Keratinocyte (primary cell): Measurements from ENCODE around the gene AKR1A1. TPM values are rescaled to one million over a fixed set of nuclear protein-coding genes. Genes with fewer than 3 reads are reported as not detected.

Source experiments
- DNase-seq: peaks from one replicate; pipeline ENCODE4 v3.0.0-alpha.2; 2011; ENCODE audit warnings: low read depth, missing footprints, low spot score
- FAIRE-seq: peaks from 2 replicates; lab custom pipeline; 2011; peaks lifted over from hg19 to GRCh38; lab: Jason Lieb, UNC
- H2AFZ ChIP-seq: 2 replicates; pipeline ENCODE4 v1.6.0; 2012; ENCODE audit warnings: low read length, control low read depth, inconsistent platforms; ENCODE audit not compliant: control insufficient read depth
- H3K27ac ChIP-seq: 2 replicates; pipeline ENCODE4 v1.5.1; 2011; ENCODE audit warnings: low read length; ENCODE audit not compliant: control insufficient read depth, insufficient read depth
- H3K27me3 ChIP-seq: 3 replicates; pipeline ENCODE4 v1.6.0; 2011; ENCODE audit warnings: low read length; ENCODE audit not compliant: control insufficient read depth, insufficient read depth; ENCODE audit errors: extremely low read depth
- H3K36me3 ChIP-seq, 2 experiments: 2 replicates in 1 of 2; 3 replicates in 1 of 2; pipeline ENCODE4 v1.5.1; 2011; ENCODE audit warnings: low read length in 2 of 2, mild to moderate bottlenecking in 1 of 2; ENCODE audit not compliant: control insufficient read depth in 2 of 2, insufficient read depth in 2 of 2; ENCODE audit errors: extremely low read depth in 1 of 2
- H3K4me1 ChIP-seq: 3 replicates; pipeline ENCODE4 v1.5.1; 2011; ENCODE audit warnings: low read length; ENCODE audit not compliant: control insufficient read depth, insufficient read depth; ENCODE audit errors: extremely low read depth
- H3K4me2 ChIP-seq: 3 replicates; pipeline ENCODE4 v1.6.0; 2011; ENCODE audit warnings: low read depth, low read length; ENCODE audit not compliant: control insufficient read depth, insufficient read depth; ENCODE audit errors: extremely low read depth
- H3K4me3 ChIP-seq, 3 experiments: fragments of 200-600 bp in 1 of 3; sonication (generic) in 1 of 3; 2 replicates in 2 of 3; 3 replicates in 1 of 3; pipeline ENCODE4 v1.5.1; 2011 to 2016; ENCODE audit warnings: low read length in 3 of 3, mild to moderate bottlenecking in 3 of 3, control low read depth in 2 of 3, inconsistent platforms in 1 of 3, low read depth in 1 of 3, mixed read lengths in 1 of 3, mixed run types in 1 of 3, moderate library complexity in 1 of 3; ENCODE audit not compliant: control insufficient read depth in 2 of 3, insufficient read depth in 2 of 3; ENCODE audit errors: extremely low read depth in 1 of 3
- H3K79me2 ChIP-seq: 2 replicates; pipeline ENCODE4 v1.6.0; 2012; ENCODE audit warnings: low read length; ENCODE audit not compliant: control insufficient read depth, insufficient read depth
- H3K9ac ChIP-seq: 3 replicates; pipeline ENCODE4 v1.6.0; 2011; ENCODE audit warnings: low read length; ENCODE audit not compliant: control insufficient read depth, insufficient read depth; ENCODE audit errors: extremely low read depth
- H3K9me1 ChIP-seq: 3 replicates; pipeline ENCODE4 v1.6.0; 2011; ENCODE audit warnings: low read length; ENCODE audit not compliant: control insufficient read depth, insufficient read depth; ENCODE audit errors: extremely low read depth
- H3K9me3 ChIP-seq: 2 replicates; pipeline ENCODE4 v1.5.1; 2012; ENCODE audit warnings: low read depth, low read length; ENCODE audit not compliant: control insufficient read depth
- H4K20me1 ChIP-seq: 3 replicates; pipeline ENCODE4 v1.6.0; 2011; ENCODE audit warnings: low read length; ENCODE audit not compliant: control insufficient read depth, insufficient read depth; ENCODE audit errors: extremely low read depth
- EZH2 ChIP-seq: IDR thresholded peaks from one replicate; pipeline ENCODE4 v1.6.1; 2012; ENCODE audit warnings: inconsistent platforms, mild to moderate bottlenecking, low read length, moderate library complexity
- dilution Hi-C: fragments of 300-500 bp; cut with MboI; formaldehyde crosslinking; loops from one replicate; pipeline ENCODE4 v1.7.0; 2020; ENCODE audit warnings: low sequenced_read_pairs; ENCODE audit not compliant: extremely low pct_ligation_motif_present
- polyA plus RNA-seq, 5 experiments: library from polyadenylated mRNA; depleted of rRNA in 3 of 5; stranded (reverse) in 3 of 5; stranded (forward) in 1 of 5; unstranded in 1 of 5; fragments of >200 nt; gene quantifications; 1 replicate in 1 of 5; 2 replicates in 3 of 5; 3 replicates in 1 of 5; pipeline versions ENCODE4 v1.2.1 to v1.2.3, GENCODE V29; 2011 to 2012; ENCODE audit warnings: missing spikeins in 2 of 5, low read depth in 1 of 5, low replicate concordance in 1 of 5
- TF ChIP-seq, protein P1 (sequence below), 3 experiments: IDR thresholded peaks in 1 of 3; conservative IDR thresholded peaks in 1 of 3; optimal IDR thresholded peaks in 1 of 3; 2 replicates in 2 of 3; 3 replicates in 1 of 3; pipeline versions ENCODE3 to v1.5.1; 2011; ENCODE audit warnings: low read length in 3 of 3, mild to moderate bottlenecking in 3 of 3, moderate library complexity in 2 of 3, control low read depth in 1 of 3, inconsistent platforms in 1 of 3; ENCODE audit not compliant: insufficient read depth in 2 of 3; ENCODE audit errors: extremely low read depth in 1 of 3

The AKR1A1 gene
- polyA plus RNA-seq, 1 donor (not counting 4 experiments of a cell fraction or from before 2014, with no cell fraction given): 107 TPM

- FAIRE-seq (no peak), DNase-seq (no peak)
- peaks cover 34 to 37% of the 10 kb centered on the region in 2 experiments for H3K36me3 ChIP-seq
- H3K27me3 ChIP-seq: no peaks in the 10 kb centered on the region
- H3K4me3 ChIP-seq: no peak overlapping the region
- TF ChIP-seq, protein P1, sequence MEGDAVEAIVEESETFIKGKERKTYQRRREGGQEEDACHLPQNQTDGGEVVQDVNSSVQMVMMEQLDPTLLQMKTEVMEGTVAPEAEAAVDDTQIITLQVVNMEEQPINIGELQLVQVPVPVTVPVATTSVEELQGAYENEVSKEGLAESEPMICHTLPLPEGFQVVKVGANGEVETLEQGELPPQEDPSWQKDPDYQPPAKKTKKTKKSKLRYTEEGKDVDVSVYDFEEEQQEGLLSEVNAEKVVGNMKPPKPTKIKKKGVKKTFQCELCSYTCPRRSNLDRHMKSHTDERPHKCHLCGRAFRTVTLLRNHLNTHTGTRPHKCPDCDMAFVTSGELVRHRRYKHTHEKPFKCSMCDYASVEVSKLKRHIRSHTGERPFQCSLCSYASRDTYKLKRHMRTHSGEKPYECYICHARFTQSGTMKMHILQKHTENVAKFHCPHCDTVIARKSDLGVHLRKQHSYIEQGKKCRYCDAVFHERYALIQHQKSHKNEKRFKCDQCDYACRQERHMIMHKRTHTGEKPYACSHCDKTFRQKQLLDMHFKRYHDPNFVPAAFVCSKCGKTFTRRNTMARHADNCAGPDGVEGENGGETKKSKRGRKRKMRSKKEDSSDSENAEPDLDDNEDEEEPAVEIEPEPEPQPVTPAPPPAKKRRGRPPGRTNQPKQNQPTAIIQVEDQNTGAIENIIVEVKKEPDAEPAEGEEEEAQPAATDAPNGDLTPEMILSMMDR (optimal IDR thresholded peaks at IDR 0.05 in 1 of 3, IDR thresholded peaks at IDR 0.05 in 1 of 3, conservative IDR thresholded peaks at IDR 0.05 in 1 of 3; ENCODE audit: extremely low read depth in 1 of 3, insufficient read depth in 2 of 3, low read length in 3 of 3): no peak
- no peak for TF ChIP-seq EZH2
- no peaks in the 10 kb centered on the region for H3K4me1 ChIP-seq
- H3K79me2 ChIP-seq: peaks cover 2% of the 10 kb centered on the region
- H4K20me1 ChIP-seq: peaks cover 5% of the 10 kb centered on the region
- no peak overlapping the region for H3K9ac ChIP-seq
- dilution Hi-C loops: no loop called here
- no peak overlapping the region for H3K4me2 ChIP-seq
- no peaks in the 10 kb centered on the region for H3K9me3 ChIP-seq
- H2AFZ ChIP-seq: no peak overlapping the region
- no peak overlapping the region for H3K27ac ChIP-seq
- no peaks in the 10 kb centered on the region for H3K9me1 ChIP-seq
Measured at GRCh38 chr1:45510036-45510971, 40.3 kb upstream of the AKR1A1 start.

GRCh38 chr1:45510972-45511527 lies 39.6 kb upstream of the AKR1A1 start:
- no peak overlapping the region for H3K27ac ChIP-seq
- peaks cover 40 to 41% of the 10 kb centered on the region in 2 experiments for H3K36me3 ChIP-seq
- no peak for FAIRE-seq
- no peaks in the 10 kb centered on the region for H3K9me1 ChIP-seq
- H3K79me2 ChIP-seq: peaks cover 3% of the 10 kb centered on the region
- no peak overlapping the region for H3K4me2 ChIP-seq
- H3K4me3 ChIP-seq: no peak overlapping the region
- H4K20me1 ChIP-seq: peaks cover 9% of the 10 kb centered on the region
- no peaks in the 10 kb centered on the region for H3K9me3 ChIP-seq
- TF ChIP-seq, protein P1 (optimal IDR thresholded peaks at IDR 0.05 in 1 of 3, IDR thresholded peaks at IDR 0.05 in 1 of 3, conservative IDR thresholded peaks at IDR 0.05 in 1 of 3; ENCODE audit: extremely low read depth in 1 of 3, insufficient read depth in 2 of 3, low read length in 3 of 3): no peak
- no peak for TF ChIP-seq EZH2
- no peaks in the 10 kb centered on the region for H3K27me3 ChIP-seq
- DNase-seq: no peak
- dilution Hi-C loops: no loop called here
- no peak overlapping the region for H2AFZ ChIP-seq
- no peaks in the 10 kb centered on the region for H3K4me1 ChIP-seq
- H3K9ac ChIP-seq: no peak overlapping the region
